Nephron (organoid): ENCODE data around the gene EPGN.

ENCODE experiments used
- H3K27ac Mint-ChIP-seq, 3 experiments: 2 replicates each; pipeline ENCODE4 v1.8.0; 2020; ENCODE audit warnings: mixed read lengths in 3 of 3, mild to moderate bottlenecking in 2 of 3, moderate library complexity in 1 of 3
- H3K27me3 Mint-ChIP-seq: 2 replicates; pipeline ENCODE4 v1.8.0; 2021; ENCODE audit warnings: low read depth, mild to moderate bottlenecking, moderate library complexity, mixed read lengths
- H3K36me3 Mint-ChIP-seq: 2 replicates; pipeline ENCODE4 v1.8.0; 2020; ENCODE audit warnings: low read depth, mixed read lengths
- H3K4me1 Mint-ChIP-seq: 2 replicates; pipeline ENCODE4 v1.8.0; 2020; ENCODE audit warnings: mixed read lengths
- H3K4me3 Mint-ChIP-seq, 3 experiments: 2 replicates each; pipeline ENCODE4 v1.8.0; 2020; ENCODE audit warnings: mild to moderate bottlenecking in 3 of 3, mixed read lengths in 3 of 3, moderate library complexity in 2 of 3
- H3K9me3 Mint-ChIP-seq: 2 replicates; pipeline ENCODE4 v1.8.0; 2020; ENCODE audit warnings: mixed read lengths
- TF ChIP-seq, protein P1 (sequence below), 3 experiments: fragments of 200-600 bp; sonication (generic); IDR thresholded peaks; one replicate each; pipeline ENCODE4 v1.5.0; 2021; ENCODE audit warnings: antibody characterized with exemption in 3 of 3; ENCODE audit not compliant: unreplicated experiment in 3 of 3

The EPGN gene

DNA sequence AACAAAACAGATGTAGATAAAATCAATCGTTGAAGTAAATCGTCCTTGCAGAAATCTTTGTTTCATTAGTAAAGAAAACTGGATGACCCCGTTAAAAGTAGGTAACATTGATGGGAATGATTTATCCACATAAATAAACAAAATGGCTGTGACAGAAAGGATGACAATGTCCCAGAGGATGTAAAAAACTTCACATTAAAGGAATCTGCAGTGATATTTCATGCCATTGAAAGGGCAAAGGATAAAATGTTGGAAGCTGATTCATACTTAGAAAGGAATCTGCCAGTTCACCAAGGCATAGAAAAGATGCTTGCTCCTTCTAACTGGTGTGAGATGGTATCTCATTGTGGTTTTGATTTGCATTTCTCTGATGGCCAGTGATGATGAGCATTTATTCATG lies 24.2 kb upstream of the EPGN start:
- Mint-ChIP-seq H3K9me3 (no peaks in the 10 kb centered on the region), H3K27me3 (no peaks in the 10 kb centered on the region), H3K4me3 (no peak overlapping the region), H3K36me3 (no peaks in the 10 kb centered on the region), H3K27ac (no peak overlapping the region), H3K4me1 (no peaks in the 10 kb centered on the region)
- TF ChIP-seq, protein P1, sequence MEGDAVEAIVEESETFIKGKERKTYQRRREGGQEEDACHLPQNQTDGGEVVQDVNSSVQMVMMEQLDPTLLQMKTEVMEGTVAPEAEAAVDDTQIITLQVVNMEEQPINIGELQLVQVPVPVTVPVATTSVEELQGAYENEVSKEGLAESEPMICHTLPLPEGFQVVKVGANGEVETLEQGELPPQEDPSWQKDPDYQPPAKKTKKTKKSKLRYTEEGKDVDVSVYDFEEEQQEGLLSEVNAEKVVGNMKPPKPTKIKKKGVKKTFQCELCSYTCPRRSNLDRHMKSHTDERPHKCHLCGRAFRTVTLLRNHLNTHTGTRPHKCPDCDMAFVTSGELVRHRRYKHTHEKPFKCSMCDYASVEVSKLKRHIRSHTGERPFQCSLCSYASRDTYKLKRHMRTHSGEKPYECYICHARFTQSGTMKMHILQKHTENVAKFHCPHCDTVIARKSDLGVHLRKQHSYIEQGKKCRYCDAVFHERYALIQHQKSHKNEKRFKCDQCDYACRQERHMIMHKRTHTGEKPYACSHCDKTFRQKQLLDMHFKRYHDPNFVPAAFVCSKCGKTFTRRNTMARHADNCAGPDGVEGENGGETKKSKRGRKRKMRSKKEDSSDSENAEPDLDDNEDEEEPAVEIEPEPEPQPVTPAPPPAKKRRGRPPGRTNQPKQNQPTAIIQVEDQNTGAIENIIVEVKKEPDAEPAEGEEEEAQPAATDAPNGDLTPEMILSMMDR (IDR thresholded peaks at IDR 0.05; ENCODE audit: unreplicated experiment in 3 of 3), result no peak

DNA sequence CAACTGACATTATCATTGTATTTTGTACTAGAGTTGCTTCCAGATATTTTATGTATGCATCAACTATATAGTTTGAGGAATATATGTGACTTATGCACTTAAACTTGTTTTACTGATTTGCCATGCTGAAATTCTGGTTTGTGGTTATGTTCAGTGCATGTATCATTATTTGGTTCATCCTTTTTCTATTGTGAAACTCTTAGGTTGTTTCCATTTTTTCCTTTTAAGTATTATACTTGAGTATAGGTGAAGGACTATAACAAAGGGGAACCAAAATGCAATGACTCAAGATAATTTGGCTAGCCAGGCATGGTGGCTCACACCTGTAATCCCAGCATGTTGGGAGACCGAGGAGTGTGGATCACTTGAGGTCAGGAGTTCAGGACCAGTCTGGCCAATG lies 21.1 kb upstream of the EPGN start:
- no peak overlapping the region for H3K4me3 Mint-ChIP-seq
- H3K4me1 Mint-ChIP-seq, result no peaks in the 10 kb centered on the region
- TF ChIP-seq, protein P1 (IDR thresholded peaks at IDR 0.05; ENCODE audit: unreplicated experiment in 3 of 3), result no peak
- no peaks in the 10 kb centered on the region for H3K36me3 Mint-ChIP-seq
- H3K27ac Mint-ChIP-seq, result no peak overlapping the region
- no peaks in the 10 kb centered on the region for H3K27me3 Mint-ChIP-seq
- H3K9me3 Mint-ChIP-seq, result no peaks in the 10 kb centered on the region

DNA sequence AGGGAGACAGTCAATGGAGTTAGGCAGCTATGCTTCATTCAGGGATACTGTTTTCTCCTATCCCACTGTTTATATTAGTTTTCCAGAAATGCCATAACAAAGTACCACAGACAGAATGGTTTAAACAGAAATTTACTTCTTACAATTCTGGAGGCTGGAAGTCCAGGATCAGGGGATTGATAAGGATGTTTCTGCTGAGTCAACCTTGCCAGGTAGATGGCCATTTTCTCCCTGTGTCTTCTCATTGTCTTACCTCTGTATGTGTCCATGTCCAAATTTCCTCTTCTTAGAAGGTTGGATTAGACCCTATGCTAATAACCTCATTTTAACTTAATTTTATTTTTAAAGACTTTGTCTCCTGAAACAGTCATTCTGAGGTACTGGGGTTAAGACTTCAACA lies 20.5 kb upstream of the EPGN start:
- TF ChIP-seq, protein P1 (IDR thresholded peaks at IDR 0.05; ENCODE audit: unreplicated experiment in 3 of 3), result no peak
- Mint-ChIP-seq H3K4me3 (no peak overlapping the region), H3K36me3 (no peaks in the 10 kb centered on the region), H3K4me1 (no peaks in the 10 kb centered on the region), H3K9me3 (no peaks in the 10 kb centered on the region), H3K27me3 (no peaks in the 10 kb centered on the region), H3K27ac (no peak overlapping the region)

DNA sequence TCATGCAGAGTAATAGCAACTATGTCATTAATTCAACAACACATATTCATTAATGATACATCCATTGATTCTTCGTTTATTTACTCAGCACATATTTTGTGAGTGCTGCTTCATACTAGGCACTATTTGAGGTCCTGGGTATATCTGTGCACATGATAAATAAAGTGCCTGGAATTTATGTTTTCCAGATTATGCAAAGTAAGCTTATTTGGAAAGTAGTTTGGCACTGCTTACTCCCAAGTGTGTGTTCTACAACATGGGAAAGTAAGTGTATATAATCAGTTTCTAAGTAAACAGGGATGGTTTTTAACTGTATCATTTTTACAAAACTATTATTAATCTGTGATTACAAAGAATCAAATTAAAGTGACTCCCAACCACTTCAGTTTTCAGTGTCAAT lies 16.8 kb upstream of the EPGN start:
- TF ChIP-seq, protein P1 (IDR thresholded peaks at IDR 0.05; ENCODE audit: unreplicated experiment in 3 of 3), result no peak
- Mint-ChIP-seq H3K27me3 (no peaks in the 10 kb centered on the region), H3K27ac (no peak overlapping the region), H3K4me1 (peaks cover 5% of the 10 kb centered on the region), H3K9me3 (no peaks in the 10 kb centered on the region), H3K36me3 (no peaks in the 10 kb centered on the region), H3K4me3 (no peak overlapping the region)

DNA sequence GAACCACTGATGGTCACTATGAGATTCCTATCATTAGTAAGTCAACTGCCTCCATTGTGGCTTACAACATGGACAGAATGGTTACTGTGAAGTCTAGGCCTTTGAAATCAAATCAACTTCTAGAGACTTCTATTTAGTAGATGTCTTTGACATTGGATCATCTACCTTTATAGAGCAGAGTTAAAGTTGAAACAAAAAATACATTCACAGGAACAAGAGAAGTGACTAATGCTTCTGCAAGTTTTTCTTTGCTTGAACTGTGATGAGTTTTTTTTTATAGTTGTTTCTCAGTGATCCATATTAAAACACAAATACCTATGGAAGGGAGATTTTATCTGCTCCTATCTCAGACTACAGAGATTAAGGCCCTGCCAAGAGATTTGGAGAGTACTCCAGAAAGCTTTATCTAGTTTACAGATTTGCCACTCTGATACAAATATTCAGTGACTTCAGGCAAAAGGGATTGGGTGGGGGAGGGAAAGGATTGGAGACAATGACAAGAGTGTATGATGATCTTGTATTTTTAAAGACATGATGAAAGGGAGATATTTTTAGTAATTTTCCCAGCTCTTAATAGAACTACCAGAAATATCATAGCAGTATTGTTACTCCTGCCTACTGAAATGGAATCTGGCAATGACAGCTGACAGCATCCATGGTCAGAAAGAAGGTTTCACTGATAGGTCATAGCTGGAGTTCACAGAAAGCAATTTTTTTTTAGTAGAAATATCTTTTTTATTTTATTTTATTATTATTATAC lies 16.0 kb upstream of the EPGN start:
- Mint-ChIP-seq H3K27me3 (no peaks in the 10 kb centered on the region), H3K9me3 (no peaks in the 10 kb centered on the region), H3K4me3 (no peak overlapping the region), H3K36me3 (no peaks in the 10 kb centered on the region), H3K27ac (no peak overlapping the region), H3K4me1 (peaks cover 11% of the 10 kb centered on the region)
- TF ChIP-seq, protein P1 (IDR thresholded peaks at IDR 0.05; ENCODE audit: unreplicated experiment in 3 of 3), result no peak

DNA sequence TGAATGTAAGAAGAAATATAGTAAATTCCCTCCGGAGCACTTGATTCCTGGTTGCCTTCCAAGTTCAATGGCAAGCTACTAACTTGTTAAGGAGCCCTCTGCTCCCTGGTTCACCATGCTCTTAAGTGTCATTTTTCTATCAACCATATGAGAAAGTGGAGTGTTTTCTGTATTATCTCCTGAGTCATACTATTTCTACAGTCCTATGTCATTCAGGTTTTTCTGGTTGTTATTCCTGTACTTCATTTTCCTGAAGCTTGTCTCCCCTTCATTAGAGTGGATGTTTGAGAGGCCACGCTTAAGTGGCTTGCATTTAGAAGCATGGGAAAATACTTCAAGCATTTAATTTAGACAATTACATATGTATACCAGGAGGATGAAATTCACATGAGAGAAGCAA lies 14.7 kb upstream of the EPGN start:
- H3K36me3 Mint-ChIP-seq, result no peaks in the 10 kb centered on the region
- no peaks in the 10 kb centered on the region for H3K27me3 Mint-ChIP-seq
- TF ChIP-seq, protein P1 (IDR thresholded peaks at IDR 0.05; ENCODE audit: unreplicated experiment in 3 of 3), result no peak
- no peak overlapping the region for H3K4me3 Mint-ChIP-seq
- peaks cover 13% of the 10 kb centered on the region for H3K4me1 Mint-ChIP-seq
- H3K27ac Mint-ChIP-seq, result peak overlapping the region; percentile 25 to 90 (median 73)
- no peaks in the 10 kb centered on the region for H3K9me3 Mint-ChIP-seq
